CD8-positive, alpha-beta memory T cell (primary cell): ENCODE data around the gene ST7L. TPM values are rescaled to one million over a fixed set of nuclear protein-coding genes. Genes with fewer than 3 reads are reported as not detected.
A peak's percentile ranks its signal among the peaks of the same experiment; 100 is the strongest.

Experiments used
- CTCF ChIA-PET: fragments of 350-600 bp; sonication (Branson Sonifier 250); formaldehyde crosslinking; loops from one replicate; lab custom pipeline; 2021; ENCODE audit warnings: antibody characterized with exemption; lab: Charles Lee
- POLR2A ChIA-PET: fragments of 350-600 bp; sonication (Branson Sonifier 250); formaldehyde crosslinking; loops from one replicate; lab custom pipeline; 2021; ENCODE audit warnings: antibody characterized with exemption; lab: Charles Lee
- DNase-seq, 5 donors: peaks; one replicate each; pipeline versions ENCODE4 v3.0.0 to v3.0.0-alpha.2; 2020 to 2022; ENCODE audit warnings: mixed read lengths in 1 of 5
- H3K27ac ChIP-seq: one replicate; pipeline ENCODE4 v1.7.0; 2013; ENCODE audit warnings: low read depth, mild to moderate bottlenecking, low read length, moderate library complexity
- H3K27me3 ChIP-seq: 2 replicates; pipeline ENCODE4 v1.7.0; 2013; ENCODE audit warnings: low read length, mild to moderate bottlenecking; ENCODE audit not compliant: insufficient read depth, poor library complexity, severe bottlenecking
- H3K36me3 ChIP-seq: 2 replicates; pipeline ENCODE4 v1.7.0; 2013; ENCODE audit warnings: mild to moderate bottlenecking, low read length, moderate library complexity; ENCODE audit not compliant: insufficient read depth
- H3K4me1 ChIP-seq: 2 replicates; pipeline ENCODE4 v1.7.0; 2013; ENCODE audit warnings: mild to moderate bottlenecking, low read length, moderate library complexity; ENCODE audit not compliant: insufficient read depth
- H3K4me3 ChIP-seq: 2 replicates; pipeline ENCODE4 v1.7.0; 2013; ENCODE audit warnings: mild to moderate bottlenecking, low read length
- H3K9me3 ChIP-seq: 2 replicates; pipeline ENCODE4 v1.7.0; 2013; ENCODE audit warnings: mild to moderate bottlenecking, low read length
- H3K27ac Mint-ChIP-seq, 8 donors: one replicate each; pipeline ENCODE4 v1.8.0; 2020 to 2021; ENCODE audit warnings: mixed read lengths in 8 of 8, mild to moderate bottlenecking in 6 of 8, inconsistent platforms in 3 of 8, moderate library complexity in 3 of 8
- H3K27me3 Mint-ChIP-seq, 2 donors: one replicate each; pipeline ENCODE4 v1.8.0; 2020 to 2021; ENCODE audit warnings: mixed read lengths in 2 of 2, mild to moderate bottlenecking in 1 of 2, moderate library complexity in 1 of 2
- H3K36me3 Mint-ChIP-seq, 3 donors: one replicate each; pipeline ENCODE4 v1.8.0; 2020 to 2021; ENCODE audit warnings: mixed read lengths in 3 of 3, inconsistent platforms in 1 of 3, mild to moderate bottlenecking in 1 of 3
- H3K4me1 Mint-ChIP-seq, 3 donors: one replicate each; pipeline ENCODE4 v1.8.0; 2020 to 2021; ENCODE audit warnings: mixed read lengths in 3 of 3, inconsistent platforms in 1 of 3, mild to moderate bottlenecking in 1 of 3
- H3K4me3 Mint-ChIP-seq, 7 donors: one replicate each; pipeline ENCODE4 v1.8.0; 2020 to 2021; ENCODE audit warnings: mixed read lengths in 7 of 7, mild to moderate bottlenecking in 6 of 7, moderate library complexity in 4 of 7, inconsistent platforms in 2 of 7
- H3K9me3 Mint-ChIP-seq, 5 donors: one replicate each; pipeline ENCODE4 v1.8.0; 2020 to 2022; ENCODE audit warnings: mixed read lengths in 5 of 5, mild to moderate bottlenecking in 3 of 5, moderate library complexity in 2 of 5, inconsistent platforms in 1 of 5
- polyA plus RNA-seq: library from polyadenylated mRNA; unstranded; fragments of 300-500 nt; fragmentation: Illumina TruSeq; gene quantifications from one replicate; pipeline ENCODE4 v1.2.3, GENCODE V29; 2021
- total RNA-seq, 2 experiments: library from RNA; stranded (reverse); gene quantifications; one replicate each; pipeline ENCODE4 v1.2.3, GENCODE V29; 2021

Gene ST7L
- total and polyA plus RNA-seq, 3 experiments from 2014 or later: 11.3 to 12.2 (median 11.6) TPM

DNA sequence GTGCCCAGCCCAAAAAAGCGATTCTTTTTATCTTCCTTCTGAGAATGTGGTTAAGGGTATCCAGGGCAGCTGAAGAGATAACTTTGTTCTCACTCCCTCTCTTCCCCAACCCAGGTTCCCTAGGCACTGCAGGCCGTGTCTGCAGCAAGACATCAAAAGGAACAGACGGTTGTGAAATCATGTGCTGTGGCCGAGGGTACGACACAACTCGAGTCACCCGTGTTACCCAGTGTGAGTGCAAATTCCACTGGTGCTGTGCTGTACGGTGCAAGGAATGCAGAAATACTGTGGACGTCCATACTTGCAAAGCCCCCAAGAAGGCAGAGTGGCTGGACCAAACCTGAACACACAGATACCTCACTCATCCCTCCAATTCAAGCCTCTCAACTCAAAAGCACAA is 98.8 kb downstream of the ST7L start:
- ChIA-PET CTCF (no interaction called here), POLR2A (no interaction called here)
- no peaks in the 10 kb centered on the region for H3K4me1 Mint-ChIP-seq

DNA sequence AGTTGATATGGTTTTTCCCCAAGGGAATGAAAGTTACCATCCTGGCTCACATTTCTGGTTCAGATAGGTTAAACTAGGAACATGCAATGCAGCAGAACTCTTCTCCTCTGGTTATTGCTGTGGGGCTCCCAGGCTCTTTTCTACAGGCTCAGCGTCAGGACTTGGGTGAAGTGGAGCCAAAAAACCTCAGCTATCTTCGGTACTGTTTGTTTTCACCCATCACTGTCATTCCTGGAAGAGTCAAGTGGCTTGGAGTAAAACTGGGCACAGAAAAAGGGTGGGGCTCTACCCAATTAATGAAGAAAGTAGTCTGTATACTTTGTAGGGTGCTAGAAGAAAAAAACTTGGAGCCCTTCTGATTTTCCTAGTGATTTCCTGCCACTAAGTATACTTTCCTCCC is 100.8 kb downstream of the ST7L start:
- POLR2A ChIA-PET: no interaction called here
- H3K27ac ChIP-seq: no peak overlapping the region
- CTCF ChIA-PET: no interaction called here
- no peaks in the 10 kb centered on the region for H3K36me3 ChIP-seq
- Mint-ChIP-seq H3K27ac (no peak overlapping the region), H3K36me3 (no peaks in the 10 kb centered on the region), H3K4me1 (no peaks in the 10 kb centered on the region), H3K9me3 (no peaks in the 10 kb centered on the region), H3K27me3 (no peaks in the 10 kb centered on the region), H3K4me3 (no peak overlapping the region)
- H3K27me3 ChIP-seq: no peaks in the 10 kb centered on the region
- no peak for DNase-seq
- H3K4me1 ChIP-seq: no peaks in the 10 kb centered on the region
- no peak overlapping the region for H3K4me3 ChIP-seq
- H3K9me3 ChIP-seq: no peaks in the 10 kb centered on the region

More for the DNA sequence above, 98.8 kb downstream of the ST7L start:
- Histone ChIP-seq H3K4me1 (no peaks in the 10 kb centered on the region), H3K27me3 (no peaks in the 10 kb centered on the region), H3K27ac (no peak overlapping the region), H3K36me3 (no peaks in the 10 kb centered on the region), H3K4me3 (no peak overlapping the region), H3K9me3 (no peaks in the 10 kb centered on the region)
- H3K4me3 Mint-ChIP-seq: no peak overlapping the region
- peaks cover 0 to 4% (median 2%) of the 10 kb centered on the region in 3 donors for H3K36me3 Mint-ChIP-seq
- H3K9me3 Mint-ChIP-seq: no peaks in the 10 kb centered on the region
- H3K27ac Mint-ChIP-seq: no peak overlapping the region
- no peak for DNase-seq
- no peaks in the 10 kb centered on the region for H3K27me3 Mint-ChIP-seq

DNA sequence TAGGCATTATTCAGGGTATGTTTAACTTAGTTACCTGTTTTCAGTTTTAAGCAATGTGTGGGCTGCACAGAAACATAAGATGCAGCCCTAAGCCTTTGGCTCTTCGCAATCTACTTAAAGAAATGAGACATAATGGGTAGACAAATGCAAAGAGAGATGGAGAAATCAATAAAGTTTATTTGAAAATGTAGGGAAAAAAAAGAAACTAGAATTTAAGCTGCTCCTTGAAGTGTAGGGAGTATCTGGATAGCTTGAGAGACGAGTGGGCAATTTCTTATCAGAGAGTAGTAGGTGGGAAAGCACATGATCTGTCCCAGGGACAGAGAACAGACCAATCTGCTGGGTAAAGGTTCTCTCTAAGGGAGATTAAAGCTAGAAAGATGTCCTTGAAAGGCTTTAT is 101.3 kb downstream of the ST7L start:
- Histone ChIP-seq H3K9me3 (no peaks in the 10 kb centered on the region), H3K4me1 (no peaks in the 10 kb centered on the region), H3K4me3 (no peak overlapping the region), H3K27me3 (no peaks in the 10 kb centered on the region), H3K36me3 (no peaks in the 10 kb centered on the region), H3K27ac (no peak overlapping the region)
- no peaks in the 10 kb centered on the region for H3K9me3 Mint-ChIP-seq
- H3K27ac Mint-ChIP-seq: no peak overlapping the region
- no peak for DNase-seq
- POLR2A ChIA-PET: no interaction called here
- CTCF ChIA-PET: no interaction called here
- H3K4me1 Mint-ChIP-seq: no peaks in the 10 kb centered on the region
- H3K27me3 Mint-ChIP-seq: no peaks in the 10 kb centered on the region
- H3K4me3 Mint-ChIP-seq: no peak overlapping the region
- H3K36me3 Mint-ChIP-seq: no peaks in the 10 kb centered on the region

DNA sequence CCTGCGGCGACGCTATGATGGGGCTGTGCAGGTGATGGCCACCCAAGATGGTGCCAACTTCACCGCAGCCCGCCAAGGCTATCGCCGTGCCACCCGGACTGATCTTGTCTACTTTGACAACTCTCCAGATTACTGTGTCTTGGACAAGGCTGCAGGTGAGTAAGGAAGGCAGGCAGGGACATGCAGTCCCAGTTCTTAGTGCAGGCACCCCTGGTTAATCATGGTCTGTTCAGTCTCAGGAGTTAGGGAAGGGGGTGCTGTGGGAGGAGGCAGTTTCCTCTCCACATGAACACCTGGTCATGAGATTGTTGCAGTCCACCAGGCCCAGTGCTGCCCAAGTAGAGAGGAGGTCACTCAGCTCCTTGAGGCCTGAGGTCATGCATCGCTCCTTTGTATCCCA is 101.7 kb downstream of the ST7L start:
- Mint-ChIP-seq H3K36me3 (no peaks in the 10 kb centered on the region), H3K9me3 (no peaks in the 10 kb centered on the region), H3K4me3 (no peak overlapping the region), H3K27me3 (no peaks in the 10 kb centered on the region), H3K4me1 (no peaks in the 10 kb centered on the region), H3K27ac (peak overlapping the region in 1 of 8 donors; percentile 51)
- POLR2A ChIA-PET: no interaction called here
- no peak for DNase-seq
- Histone ChIP-seq H3K27me3 (no peaks in the 10 kb centered on the region), H3K36me3 (no peaks in the 10 kb centered on the region), H3K27ac (no peak overlapping the region), H3K9me3 (no peaks in the 10 kb centered on the region), H3K4me1 (no peaks in the 10 kb centered on the region), H3K4me3 (no peak overlapping the region)
- CTCF ChIA-PET: no interaction called here

DNA sequence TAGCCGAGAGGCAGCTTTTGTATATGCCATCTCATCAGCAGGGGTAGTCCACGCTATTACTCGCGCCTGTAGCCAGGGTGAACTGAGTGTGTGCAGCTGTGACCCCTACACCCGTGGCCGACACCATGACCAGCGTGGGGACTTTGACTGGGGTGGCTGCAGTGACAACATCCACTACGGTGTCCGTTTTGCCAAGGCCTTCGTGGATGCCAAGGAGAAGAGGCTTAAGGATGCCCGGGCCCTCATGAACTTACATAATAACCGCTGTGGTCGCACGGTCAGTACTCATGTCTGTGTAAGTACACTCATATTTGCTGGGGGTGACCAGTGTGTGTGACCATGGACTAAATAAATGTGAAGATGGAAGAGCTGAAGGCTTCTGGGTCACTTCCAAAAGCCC is 102.8 kb downstream of the ST7L start:
- DNase-seq: no peak
- Mint-ChIP-seq H3K9me3 (no peaks in the 10 kb centered on the region), H3K4me1 (no peaks in the 10 kb centered on the region), H3K36me3 (no peaks in the 10 kb centered on the region), H3K27ac (no peak overlapping the region), H3K4me3 (no peak overlapping the region), H3K27me3 (no peaks in the 10 kb centered on the region)
- Histone ChIP-seq H3K36me3 (no peaks in the 10 kb centered on the region), H3K27ac (no peak overlapping the region), H3K4me1 (no peaks in the 10 kb centered on the region), H3K9me3 (no peaks in the 10 kb centered on the region), H3K27me3 (no peaks in the 10 kb centered on the region), H3K4me3 (no peak overlapping the region)
- CTCF ChIA-PET: no interaction called here
- POLR2A ChIA-PET: no interaction called here

DNA sequence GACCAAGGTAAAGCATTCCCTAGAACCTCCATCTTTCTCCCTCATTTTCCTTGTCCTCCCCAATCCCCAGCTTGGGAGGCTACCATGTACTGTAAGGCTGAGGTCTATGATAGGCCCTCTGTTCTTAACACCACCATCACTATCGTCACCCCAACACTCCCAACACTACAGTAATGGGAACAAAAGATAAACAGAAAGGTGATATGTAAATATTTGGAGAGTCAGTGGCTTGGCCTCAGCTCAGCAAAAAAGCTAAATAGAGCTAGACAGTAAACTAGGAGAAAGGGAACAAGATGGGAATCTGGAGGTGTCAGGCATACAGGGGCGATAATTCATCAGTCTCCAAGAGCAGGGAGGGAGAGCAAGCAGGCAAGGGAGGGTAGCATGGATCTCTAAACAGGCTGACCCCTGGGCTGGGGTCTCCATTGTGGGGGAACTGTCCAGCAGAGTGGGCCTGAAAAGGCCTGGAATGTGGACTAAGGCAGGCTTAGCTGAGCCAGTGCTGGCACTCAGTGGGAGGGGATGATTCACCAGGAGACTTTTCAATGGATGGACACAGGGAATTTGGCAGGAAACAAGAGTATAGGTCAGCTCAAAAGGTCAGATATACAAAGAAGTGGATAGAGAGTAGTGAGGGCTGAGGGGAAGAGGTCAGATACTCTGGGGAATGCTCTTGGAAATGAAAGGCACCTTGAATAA is 103.5 kb downstream of the ST7L start:
- no peaks in the 10 kb centered on the region for H3K27me3 Mint-ChIP-seq
- peak overlapping the region in 1 of 8 donors; percentile 16 for H3K27ac Mint-ChIP-seq
- Histone ChIP-seq H3K36me3 (no peaks in the 10 kb centered on the region), H3K4me3 (no peak overlapping the region), H3K27ac (no peak overlapping the region), H3K27me3 (no peaks in the 10 kb centered on the region), H3K4me1 (no peaks in the 10 kb centered on the region), H3K9me3 (no peaks in the 10 kb centered on the region)
- POLR2A ChIA-PET: no interaction called here
- no peaks in the 10 kb centered on the region for H3K4me1 Mint-ChIP-seq
- no peak overlapping the region for H3K4me3 Mint-ChIP-seq
- DNase-seq: no peak
- H3K9me3 Mint-ChIP-seq: no peaks in the 10 kb centered on the region
- no peaks in the 10 kb centered on the region for H3K36me3 Mint-ChIP-seq
- CTCF ChIA-PET: no interaction called here

DNA sequence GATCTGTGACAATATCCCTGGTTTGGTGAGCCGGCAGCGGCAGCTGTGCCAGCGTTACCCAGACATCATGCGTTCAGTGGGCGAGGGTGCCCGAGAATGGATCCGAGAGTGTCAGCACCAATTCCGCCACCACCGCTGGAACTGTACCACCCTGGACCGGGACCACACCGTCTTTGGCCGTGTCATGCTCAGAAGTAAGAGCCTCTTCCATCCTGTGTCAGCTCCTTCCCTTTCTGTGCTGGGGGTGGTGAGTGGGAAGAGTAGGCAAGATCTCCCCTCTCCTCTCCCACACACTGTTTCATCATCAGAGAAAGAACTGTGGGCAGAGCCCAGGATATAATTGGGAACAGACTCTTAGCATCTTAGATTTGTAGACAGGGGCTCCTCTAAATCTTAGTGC is 104.0 kb downstream of the ST7L start:
- H3K9me3 Mint-ChIP-seq: no peaks in the 10 kb centered on the region
- H3K4me3 Mint-ChIP-seq: no peak overlapping the region
- no peak for DNase-seq
- no peaks in the 10 kb centered on the region for H3K4me1 Mint-ChIP-seq
- H3K27me3 Mint-ChIP-seq: no peaks in the 10 kb centered on the region
- Histone ChIP-seq H3K27me3 (no peaks in the 10 kb centered on the region), H3K4me3 (no peak overlapping the region), H3K4me1 (no peaks in the 10 kb centered on the region), H3K36me3 (no peaks in the 10 kb centered on the region), H3K9me3 (no peaks in the 10 kb centered on the region), H3K27ac (no peak overlapping the region)
- no peaks in the 10 kb centered on the region for H3K36me3 Mint-ChIP-seq
- ChIA-PET POLR2A (no interaction called here), CTCF (no interaction called here)
- no peak overlapping the region for H3K27ac Mint-ChIP-seq

DNA sequence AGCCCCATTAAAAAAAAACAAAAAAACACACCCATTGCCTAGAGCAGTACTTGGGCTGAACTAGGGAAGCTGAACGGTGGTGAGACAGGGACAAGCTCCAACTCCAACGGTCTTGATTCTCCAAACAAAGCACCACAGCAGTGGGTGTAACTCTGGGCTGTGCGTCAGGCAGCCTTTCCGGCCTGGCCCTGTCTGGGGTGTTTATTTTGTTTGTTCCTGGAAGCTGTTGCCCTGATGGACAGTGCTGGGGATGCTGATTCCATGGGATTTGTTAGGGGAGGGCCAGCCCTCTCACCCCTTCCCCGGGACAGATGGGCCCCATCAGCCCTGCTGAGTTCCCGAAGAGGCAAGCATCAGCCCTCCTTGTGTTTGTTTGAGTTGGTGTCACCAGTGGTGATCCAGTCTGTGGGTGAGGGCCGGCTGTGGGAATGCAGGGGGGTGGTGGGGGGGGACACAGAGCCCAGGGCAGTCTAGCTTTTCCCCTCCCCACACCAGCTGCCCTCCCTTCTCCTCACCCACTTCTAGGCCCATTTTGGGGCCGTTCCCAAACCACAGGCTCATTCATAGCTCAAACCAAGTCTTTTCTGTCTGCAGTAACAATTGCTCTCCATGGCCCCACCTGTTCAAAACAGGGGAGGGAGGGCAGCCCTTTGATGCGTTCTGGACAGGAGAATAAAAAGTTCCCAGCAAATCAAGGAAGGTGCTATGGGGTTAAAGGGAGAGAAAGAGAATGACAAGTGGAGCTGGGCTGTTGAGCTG is 105.7 kb downstream of the ST7L start:
- H3K27ac ChIP-seq: no peak overlapping the region
- ChIA-PET POLR2A (no interaction called here), CTCF (interaction anchor here (1.2 to 2.0 kb wide), 2 partner anchors 11 to 195 kb away, joined by 3 to 8 read pairs; no protein-coding TSS in a partner anchor)
- Mint-ChIP-seq H3K4me1 (peaks cover 0 to 7% (median under 1%) of the 10 kb centered on the region in 3 donors), H3K9me3 (no peaks in the 10 kb centered on the region), H3K27me3 (peaks cover 0 to 1% of the 10 kb centered on the region in 2 donors), H3K4me3 (no peak overlapping the region), H3K36me3 (no peaks in the 10 kb centered on the region), H3K27ac (peak overlapping the region in 1 of 8 donors; percentile 27)
- DNase-seq: no peak
- peaks cover 2% of the 10 kb centered on the region for H3K4me1 ChIP-seq
- peaks cover 2% of the 10 kb centered on the region for H3K27me3 ChIP-seq
- no peaks in the 10 kb centered on the region for H3K36me3 ChIP-seq
- H3K9me3 ChIP-seq: no peaks in the 10 kb centered on the region
- H3K4me3 ChIP-seq: no peak overlapping the region
